ENCODE measurements around the gene SLIT1. TPM values are rescaled to one million over a fixed set of nuclear protein-coding genes. Genes with fewer than 3 reads are reported as not detected.

The SLIT1 gene
- total and polyA plus RNA-seq, 2 of the 8 experiments (the other 6 are each of a cell fraction or from before 2014, with no cell fraction given) = 0.70 to 0.88 TPM

- no peak for TF ChIP-seq FOSL1 (IDR thresholded peaks at IDR 0.05; ENCODE audit: insufficient read depth, low read depth, low read length)
- no peak for TF ChIP-seq TCF12 (IDR thresholded peaks at IDR 0.05; ENCODE audit: low read depth, low read length)
- TF ChIP-seq CEBPB (IDR thresholded peaks at IDR 0.05; ENCODE audit: low read depth, low read length) = no peak
- no peak for TF ChIP-seq ATF2 (IDR thresholded peaks at IDR 0.05; ENCODE audit: low read length)
These were observed 127.2 kb downstream of the SLIT1 start (continued) for GRCh38 chr10:97058521-97058920.

All from H1 (cell line).